Right forelimb (tissue), 1 donor: ENCODE measurements around the gene NOL4L.

Experiments
- DNase-seq: peaks from one replicate; pipeline ENCODE4 v3.0.0-alpha.2; 2018

NOL4L gene

GRCh38 chr20:32453467-32454163 lies 131.5 kb downstream of the NOL4L start:
- no peak for DNase-seq

- no peak for DNase-seq
These were observed 132.2 kb downstream of the NOL4L start for GRCh38 chr20:32452776-32453466.

GRCh38 chr20:32451682-32452461 lies 133.3 kb downstream of the NOL4L start:
- DNase-seq = no peak

DNA sequence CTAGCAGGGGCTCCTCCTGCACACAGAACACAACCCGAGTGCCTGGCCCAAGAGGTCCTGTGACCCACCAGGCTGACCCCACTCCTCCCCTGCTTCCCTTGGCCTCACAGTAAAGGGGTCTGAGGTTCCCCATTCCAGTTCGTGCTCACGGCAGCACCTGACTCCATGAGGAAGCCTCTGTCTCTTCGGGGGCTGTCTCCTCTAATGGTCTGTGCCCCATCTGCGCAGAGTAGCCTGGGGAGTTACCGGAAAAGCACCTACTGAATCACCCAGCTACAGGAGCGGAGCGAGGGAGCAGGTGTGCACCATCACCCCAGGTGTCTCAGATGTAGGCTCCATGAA lies 133.8 kb downstream of the NOL4L start:
- no peak for DNase-seq

- DNase-seq = no peak
These were observed 134.6 kb downstream of the NOL4L start for GRCh38 chr20:32450484-32451061.

DNA sequence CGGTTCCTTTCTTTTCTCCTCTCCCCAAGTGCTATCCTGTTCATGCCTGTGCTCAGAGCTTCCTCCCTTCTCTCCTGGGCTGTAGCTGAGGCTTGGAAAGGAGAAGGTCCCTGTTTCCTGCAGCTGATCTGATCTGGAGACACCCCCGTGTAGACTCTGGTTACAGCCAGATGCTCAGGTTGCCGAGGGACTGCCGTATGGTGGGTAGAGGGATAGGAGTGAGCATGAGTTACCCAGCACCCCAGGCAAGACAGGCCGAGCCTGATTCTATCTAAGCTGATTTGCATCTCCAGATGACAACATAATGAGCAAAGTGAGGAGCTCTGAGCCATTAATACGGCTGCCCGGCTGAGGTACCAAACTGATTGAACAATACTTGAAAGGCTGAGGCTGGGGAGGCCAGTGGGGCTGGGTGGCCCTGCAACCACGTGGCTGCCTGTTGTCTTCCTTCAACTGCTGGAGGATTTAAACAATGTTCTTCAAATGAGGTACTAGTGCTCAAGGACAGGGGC lies 135.2 kb downstream of the NOL4L start:
- DNase-seq = no peak

- no peak for DNase-seq
These were observed 135.9 kb downstream of the NOL4L start for GRCh38 chr20:32449057-32449889.

GRCh38 chr20:32448306-32449056 lies 136.7 kb downstream of the NOL4L start:
- DNase-seq = no peak

DNA sequence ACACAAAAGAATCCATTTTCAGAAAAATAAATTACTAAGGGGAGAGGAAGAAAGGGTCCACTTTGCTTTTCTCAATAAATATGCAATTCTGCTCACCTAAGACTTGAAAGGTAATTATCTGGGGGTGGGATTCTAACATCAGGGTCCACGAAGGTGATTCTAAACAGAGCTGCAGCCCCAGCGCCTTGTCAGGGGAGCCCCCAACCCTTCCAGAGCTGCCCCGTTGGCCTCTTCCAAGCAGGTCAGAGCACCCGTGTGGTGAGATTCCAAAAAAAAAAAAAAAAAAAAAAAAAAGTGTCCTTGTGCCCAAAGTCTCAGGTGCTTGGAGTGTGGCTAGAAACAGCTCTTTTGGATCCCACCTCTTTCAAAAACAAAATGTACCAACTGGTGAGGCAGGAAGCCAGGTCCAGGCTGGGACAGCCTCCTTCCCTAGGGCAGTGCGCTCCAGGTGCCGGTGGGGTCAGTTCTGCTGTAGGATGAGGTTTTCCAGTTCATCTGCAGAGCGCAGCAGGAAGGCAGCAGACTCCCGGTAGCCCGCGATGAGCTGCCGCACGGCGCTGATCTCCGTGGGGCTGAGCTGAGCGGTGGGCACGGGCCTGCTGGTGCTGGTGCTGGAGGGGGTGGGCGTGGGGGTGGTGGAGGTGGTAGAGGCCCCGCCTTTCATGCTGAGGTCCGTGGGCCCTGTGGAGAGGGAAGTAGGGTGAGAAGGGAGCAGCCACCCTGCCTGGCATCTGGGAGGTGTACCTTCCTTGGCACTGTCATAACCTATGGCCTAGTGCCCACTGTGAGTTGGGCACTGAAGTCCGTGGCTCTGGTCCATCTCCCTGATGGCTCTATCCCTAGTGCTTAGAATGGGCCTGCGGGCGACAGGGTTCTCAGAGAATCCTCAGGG lies 137.8 kb downstream of the NOL4L start:
- DNase-seq = no peak

DNA sequence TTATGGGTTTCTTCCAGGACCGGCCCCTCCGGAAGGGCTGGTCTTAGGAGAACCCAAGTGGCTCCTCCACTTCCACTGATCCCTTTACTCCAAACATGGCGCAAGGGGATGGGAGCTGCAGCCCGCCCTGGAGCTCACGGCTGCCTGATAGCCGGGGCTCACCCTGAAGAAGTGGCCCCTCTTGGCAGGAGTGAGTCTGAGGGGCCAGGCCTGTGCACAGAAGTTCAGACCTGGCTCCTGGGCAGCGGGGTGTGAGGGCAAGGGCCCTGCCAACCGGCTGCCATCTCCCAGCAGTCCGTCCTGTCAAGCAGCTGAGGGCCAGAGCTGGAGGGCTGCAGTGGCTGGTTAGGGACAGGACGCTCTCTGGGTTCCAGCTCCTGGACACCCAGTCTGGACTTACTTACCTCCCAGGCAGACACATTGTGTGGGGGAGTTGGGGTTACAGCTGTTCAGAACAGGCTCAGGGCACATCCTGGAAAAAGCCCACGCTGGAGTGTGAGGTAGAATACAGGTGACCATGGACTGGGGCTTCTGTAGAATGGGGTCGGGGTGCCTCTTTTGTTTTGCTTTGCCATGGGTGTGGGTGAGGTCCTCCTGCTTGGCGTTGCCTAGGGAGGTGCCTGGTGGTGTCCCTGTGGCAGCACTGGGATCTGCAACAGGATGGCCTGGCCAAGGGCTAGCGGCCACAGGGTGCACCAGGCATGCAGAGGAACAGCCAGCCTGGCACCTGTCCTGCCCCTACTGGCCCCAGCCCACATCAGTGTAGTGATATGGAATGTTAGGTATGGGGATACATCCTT lies 138.6 kb downstream of the NOL4L start:
- peak; percentile 28 for DNase-seq

DNA sequence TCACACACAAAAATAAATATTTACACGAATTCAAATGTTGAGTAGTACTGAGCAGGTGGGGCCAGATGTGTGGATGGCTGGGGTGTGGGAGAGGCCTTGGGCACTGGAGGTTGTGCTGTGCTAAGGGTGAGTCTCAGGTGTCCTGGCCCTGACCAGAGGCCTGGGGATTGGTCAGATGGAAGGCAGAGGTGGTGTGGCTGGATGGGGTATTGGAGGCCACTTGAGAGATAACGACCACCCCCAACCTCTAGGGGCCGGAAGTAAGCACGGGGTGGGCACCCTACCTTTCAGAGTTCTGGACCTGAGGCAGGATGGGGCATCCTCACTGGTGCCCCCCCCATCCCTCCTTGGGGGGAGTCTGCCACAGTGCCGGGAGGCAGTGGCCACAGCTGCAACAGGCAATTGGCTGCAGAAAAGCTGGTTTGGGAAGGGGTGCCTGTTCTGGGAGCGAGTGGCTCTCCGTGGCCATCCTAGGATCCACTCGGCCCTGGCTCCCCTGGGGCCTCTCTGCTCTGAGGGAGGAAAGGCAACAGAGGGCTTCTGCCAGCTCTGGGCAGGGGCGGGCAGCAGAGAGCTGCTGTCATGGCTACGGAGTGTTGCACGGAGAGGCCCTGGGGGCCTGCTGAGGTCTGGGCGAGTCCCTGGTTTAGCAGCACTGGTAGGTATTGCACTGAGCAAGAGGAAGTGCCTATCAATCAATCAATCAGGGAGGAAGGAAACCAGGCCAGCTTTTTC lies 139.4 kb downstream of the NOL4L start:
- DNase-seq = peak; percentile 55

DNA sequence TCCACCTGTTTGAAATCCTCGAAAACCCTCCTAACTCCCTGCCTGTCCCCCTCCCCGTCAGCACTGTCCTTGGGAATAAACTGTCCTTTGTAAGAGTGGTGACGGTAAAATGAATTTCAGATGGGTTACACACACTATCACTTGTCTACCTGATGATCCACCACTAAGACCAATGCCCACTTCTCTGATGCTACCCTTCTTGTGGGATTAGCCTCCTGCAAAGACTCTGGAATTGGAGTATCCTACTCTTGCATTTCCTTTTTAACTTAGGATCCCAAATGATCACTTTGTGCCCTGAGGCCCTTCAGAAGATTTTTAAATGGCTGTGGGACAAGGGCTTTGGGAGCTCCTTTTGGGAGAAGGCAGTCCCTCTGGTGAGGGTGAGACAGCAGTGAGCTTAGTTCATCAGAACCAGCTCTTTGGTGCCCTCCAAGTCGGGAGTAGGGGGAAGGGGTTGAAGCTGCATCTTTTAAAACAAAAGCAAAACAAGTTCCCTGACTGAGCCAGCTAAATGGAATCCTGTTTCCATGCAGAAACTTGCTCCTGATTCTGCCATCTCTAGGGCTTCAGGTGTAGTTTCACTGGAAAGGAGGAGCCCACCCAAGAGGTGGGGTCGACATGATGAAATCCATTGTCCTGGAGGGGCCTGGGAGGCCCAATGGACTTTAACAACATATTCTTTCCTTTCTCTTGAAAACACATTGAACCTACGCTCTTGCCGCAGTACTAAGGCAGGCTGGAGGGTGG lies 140.5 kb downstream of the NOL4L start:
- DNase-seq = peak; percentile 27

- no peak for DNase-seq
These were observed 141.7 kb downstream of the NOL4L start for GRCh38 chr20:32443386-32443974.

GRCh38 chr20:32442630-32443373 lies 142.3 kb downstream of the NOL4L start:
- peak; percentile 35 for DNase-seq

DNA sequence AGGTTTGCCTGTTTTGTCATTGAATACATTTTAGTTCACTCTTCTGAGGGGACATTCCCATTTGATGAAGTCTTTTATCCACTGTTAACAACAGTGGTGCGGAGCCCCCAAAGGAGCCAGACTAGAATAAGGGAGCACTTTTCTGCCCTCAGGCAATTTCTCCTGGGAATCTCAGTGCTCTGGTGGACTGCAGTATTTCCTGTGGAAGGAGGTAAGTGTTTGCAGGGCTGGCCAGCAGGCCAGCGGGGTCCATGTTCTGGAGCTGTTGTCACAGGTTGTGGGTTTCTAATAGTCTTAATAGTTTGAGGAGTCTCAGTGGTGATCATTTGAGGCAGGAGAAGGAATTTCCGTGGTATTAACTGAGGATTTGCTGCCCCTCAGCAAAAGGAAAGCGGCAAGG lies 143.5 kb downstream of the NOL4L start:
- peak; percentile 43 for DNase-seq

DNA sequence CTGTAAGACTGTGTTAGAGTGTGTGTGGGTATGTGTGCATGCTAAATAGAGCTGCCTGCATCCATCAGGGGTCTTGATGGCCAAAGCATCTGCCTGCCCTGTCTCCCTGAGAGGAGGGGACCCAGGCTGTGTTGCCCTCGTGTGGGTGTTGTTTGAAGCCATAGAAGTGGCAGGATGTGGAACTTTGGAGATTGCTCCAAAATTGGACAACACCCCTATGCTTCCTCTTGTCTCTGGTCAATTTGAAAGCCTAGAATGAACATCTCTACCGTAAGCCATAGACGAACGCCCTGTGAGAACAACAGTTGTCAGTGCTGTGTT lies 144.4 kb downstream of the NOL4L start:
- no peak for DNase-seq

DNA sequence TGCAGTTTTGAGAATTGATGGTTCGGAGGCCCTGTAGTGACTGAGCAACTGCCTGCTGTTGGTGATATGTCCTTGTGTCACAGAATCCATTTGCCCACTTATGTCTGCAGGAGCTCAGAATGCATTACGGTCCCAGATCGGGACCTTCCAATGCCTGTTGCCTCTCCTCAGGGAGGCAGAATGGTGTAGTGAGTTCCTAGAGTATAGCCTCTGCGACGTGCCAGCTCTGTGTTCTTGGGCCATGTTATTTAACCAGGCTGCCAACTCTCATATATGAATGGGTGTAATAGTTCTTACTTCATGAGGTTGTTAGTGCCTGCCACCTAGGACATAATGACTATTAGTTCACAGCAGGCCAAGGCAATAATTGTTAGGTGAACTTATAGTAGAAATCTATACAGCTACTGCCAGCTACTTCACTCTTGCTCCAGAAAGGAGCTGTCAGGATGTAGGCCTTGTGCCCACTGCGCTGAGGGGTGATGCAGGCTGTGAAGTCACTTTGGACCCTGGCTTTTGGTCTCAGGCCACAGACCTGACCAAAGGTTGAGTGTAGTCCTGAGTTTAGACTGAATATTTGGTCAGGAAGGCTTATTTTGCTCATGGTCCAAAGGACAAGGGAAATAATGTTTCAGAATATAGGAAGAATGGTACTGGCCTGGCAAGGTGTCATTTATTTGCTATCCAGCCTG lies 144.9 kb downstream of the NOL4L start:
- DNase-seq = no peak
